Neural cell (in vitro differentiated cells): Measurements from ENCODE around the gene SIVA1. TPM values are rescaled to one million over a fixed set of nuclear protein-coding genes. Genes with fewer than 3 reads are reported as not detected.

Experiments
- H2AFZ ChIP-seq: fragments of 200-600, 300-800 bp; sonication (generic), shearing (Covaris generic); 2 replicates; pipeline ENCODE4 v1.6.0; 2014; ENCODE audit warnings: low read depth, mild to moderate bottlenecking, antibody characterized with exemption, low read length, moderate library complexity
- H3F3A ChIP-seq: fragments of 200-600 bp; shearing (Covaris generic); 2 replicates; pipeline ENCODE4 v1.6.1; 2016; ENCODE audit warnings: mild to moderate bottlenecking, moderate library complexity, mixed read lengths, antibody characterized with exemption, low read length; ENCODE audit not compliant: insufficient read depth, poor library complexity, severe bottlenecking
- H3K27ac ChIP-seq: fragments of 200-600, 300-800 bp; sonication (generic), shearing (Covaris generic); 2 replicates; pipeline ENCODE4 v1.5.1; 2014; ENCODE audit warnings: mild to moderate bottlenecking, low read length, moderate library complexity
- H3K27me3 ChIP-seq: fragments of 300-800, 200-600 bp; sonication (generic), shearing (Covaris generic); 2 replicates; pipeline ENCODE4 v1.6.0; 2014; ENCODE audit warnings: mild to moderate bottlenecking, low read depth, low read length, moderate library complexity; ENCODE audit not compliant: insufficient read depth
- H3K36me3 ChIP-seq: fragments of 300-800, 200-600 bp; sonication (generic), shearing (Covaris generic); 2 replicates; pipeline ENCODE4 v1.5.1; 2014; ENCODE audit warnings: mild to moderate bottlenecking, antibody characterized with exemption, low read length, moderate library complexity; ENCODE audit not compliant: insufficient read depth
- H3K4me2 ChIP-seq: fragments of 300-800, 200-600 bp; sonication (generic), shearing (Covaris generic); 2 replicates; pipeline ENCODE4 v1.6.0; 2014; ENCODE audit warnings: mild to moderate bottlenecking, low read length
- H3K4me3 ChIP-seq: fragments of 300-800, 200-600 bp; sonication (generic), shearing (Covaris generic); 2 replicates; pipeline ENCODE4 v1.5.1; 2014; ENCODE audit warnings: mild to moderate bottlenecking, low read length, moderate library complexity
- H3K79me2 ChIP-seq: fragments of 200-600 bp; shearing (Covaris generic); replicated peaks from 2 replicates; pipeline ENCODE4 v1.6.0; 2014; ENCODE audit warnings: mild to moderate bottlenecking, low read length, moderate library complexity; ENCODE audit not compliant: insufficient read depth
- H3K9ac ChIP-seq: fragments of 300-800, 200-600 bp; sonication (generic), shearing (Covaris generic); 2 replicates; pipeline ENCODE4 v1.6.1; 2016; ENCODE audit warnings: mild to moderate bottlenecking, low read length, mixed read lengths
- H3K9me2 ChIP-seq: fragments of 200-600 bp; shearing (Covaris generic); 2 replicates; pipeline ENCODE4 v1.6.1; 2016; ENCODE audit warnings: mild to moderate bottlenecking, low read length, mixed read lengths; ENCODE audit not compliant: insufficient read depth
- H3K9me3 ChIP-seq: fragments of 200-600, 300-800 bp; sonication (generic), shearing (Covaris generic); 2 replicates; pipeline ENCODE4 v1.6.1; 2016; ENCODE audit warnings: mild to moderate bottlenecking, mixed run types, low read length, moderate library complexity, mixed read lengths
- H4K20me1 ChIP-seq: fragments of 200-600 bp; shearing (Covaris generic); 2 replicates; pipeline ENCODE4 v1.6.1; 2016; ENCODE audit warnings: mild to moderate bottlenecking, mixed run types; ENCODE audit not compliant: insufficient read depth
- CTCF ChIP-seq: fragments of 450-650 bp; IDR thresholded peaks from 2 replicates; pipeline ENCODE4 v1.5.1; 2014; ENCODE audit warnings: antibody characterized with exemption, mild to moderate bottlenecking, moderate library complexity; ENCODE audit not compliant: poor library complexity, severe bottlenecking
- EP300 ChIP-seq: fragments of 450-650 bp; conservative IDR thresholded peaks from 2 replicates; pipeline ENCODE4 v1.6.1; 2014; ENCODE audit warnings: antibody characterized with exemption, mild to moderate bottlenecking, moderate library complexity; ENCODE audit not compliant: poor library complexity, severe bottlenecking
- EZH2 ChIP-seq: fragments of 200-600, 300-800 bp; shearing (Covaris generic), sonication (generic); IDR thresholded peaks from 2 replicates; pipeline ENCODE4 v1.6.1; 2014; ENCODE audit warnings: antibody characterized with exemption, low read length, borderline replicate concordance, mild to moderate bottlenecking; ENCODE audit not compliant: insufficient read depth, poor library complexity, severe bottlenecking
- MXI1 ChIP-seq: fragments of 450-650 bp; conservative IDR thresholded peaks from 2 replicates; pipeline ENCODE4 v1.6.1; 2014; ENCODE audit warnings: antibody characterized with exemption, mild to moderate bottlenecking; ENCODE audit not compliant: poor library complexity, severe bottlenecking
- POLR2AphosphoS5 ChIP-seq: IDR thresholded peaks from 2 replicates; pipeline ENCODE4 v1.6.1; 2012
- RAD21 ChIP-seq: fragments of 450-650 bp; conservative IDR thresholded peaks from 2 replicates; pipeline ENCODE4 v1.6.1; 2014; ENCODE audit warnings: antibody characterized with exemption, mild to moderate bottlenecking, moderate library complexity
- REST ChIP-seq: IDR thresholded peaks from 2 replicates; pipeline ENCODE4 v1.6.1; 2012; ENCODE audit warnings: borderline replicate concordance
- SMC3 ChIP-seq: fragments of 450-650 bp; conservative IDR thresholded peaks from 2 replicates; pipeline ENCODE4 v1.6.1; 2014; ENCODE audit warnings: antibody characterized with exemption, mild to moderate bottlenecking, moderate library complexity; ENCODE audit not compliant: poor library complexity
- TAF1 ChIP-seq: IDR thresholded peaks from 2 replicates; pipeline ENCODE4 v1.6.1; 2012; ENCODE audit warnings: low read depth
- polyA plus RNA-seq: library from polyadenylated mRNA; depleted of rRNA; stranded (reverse); fragments of >200 nt; gene quantifications from 2 replicates; pipeline ENCODE4 v1.2.3, GENCODE V29; 2014

Gene SIVA1
- polyA plus RNA-seq, 1 donor from 2014 or later: 180 TPM

GRCh38 chr14:104776481-104776880 lies 23.5 kb downstream of the SIVA1 start:
- Histone ChIP-seq H3F3A (no peaks in the 10 kb centered on the region), H3K27me3 (no peaks in the 10 kb centered on the region), H3K36me3 (peaks cover under 1% of the 10 kb centered on the region), H3K27ac (no peak overlapping the region), H3K9me3 (no peaks in the 10 kb centered on the region), H2AFZ (no peak overlapping the region), H4K20me1 (no peaks in the 10 kb centered on the region), H3K4me2 (no peak overlapping the region), H3K9me2 (no peaks in the 10 kb centered on the region), H3K9ac (no peak overlapping the region), H3K4me3 (no peak overlapping the region), H3K79me2 (no peaks in the 10 kb centered on the region)
- no peak for TF ChIP-seq TAF1
- TF ChIP-seq SMC3: no peak
- TF ChIP-seq EZH2: no peak
- no peak for TF ChIP-seq MXI1
- no peak for TF ChIP-seq CTCF
- TF ChIP-seq EP300: no peak
- TF ChIP-seq RAD21: no peak

- no peaks in the 10 kb centered on the region for H3K9me3 ChIP-seq
- no peak overlapping the region for H3K27ac ChIP-seq
- no peak overlapping the region for H3K4me3 ChIP-seq
- no peaks in the 10 kb centered on the region for H3K36me3 ChIP-seq
- no peaks in the 10 kb centered on the region for H3K27me3 ChIP-seq
- H4K20me1 ChIP-seq: no peaks in the 10 kb centered on the region
- no peak overlapping the region for H2AFZ ChIP-seq
- H3K79me2 ChIP-seq: no peaks in the 10 kb centered on the region
- H3K9me2 ChIP-seq: no peaks in the 10 kb centered on the region
- TF ChIP-seq POLR2AphosphoS5 (no peak), EP300 (no peak), RAD21 (no peak), MXI1 (no peak), EZH2 (no peak), TAF1 (no peak), REST (no peak), SMC3 (no peak), CTCF (no peak)
- H3K4me2 ChIP-seq: no peak overlapping the region
- no peak overlapping the region for H3K9ac ChIP-seq
- no peaks in the 10 kb centered on the region for H3F3A ChIP-seq
Observed at GRCh38 chr14:104776961-104777807, 24.2 kb downstream of the SIVA1 start.
